ENCODE data around the gene TRIM66. TPM values are rescaled to one million over a fixed set of nuclear protein-coding genes. Genes with fewer than 3 reads are reported as not detected.

Gene TRIM66
- total and polyA plus RNA-seq, 2 donors (not counting 3 experiments of a cell fraction or from before 2014, with no cell fraction given) = 5.5 to 11.7 TPM

DNA sequence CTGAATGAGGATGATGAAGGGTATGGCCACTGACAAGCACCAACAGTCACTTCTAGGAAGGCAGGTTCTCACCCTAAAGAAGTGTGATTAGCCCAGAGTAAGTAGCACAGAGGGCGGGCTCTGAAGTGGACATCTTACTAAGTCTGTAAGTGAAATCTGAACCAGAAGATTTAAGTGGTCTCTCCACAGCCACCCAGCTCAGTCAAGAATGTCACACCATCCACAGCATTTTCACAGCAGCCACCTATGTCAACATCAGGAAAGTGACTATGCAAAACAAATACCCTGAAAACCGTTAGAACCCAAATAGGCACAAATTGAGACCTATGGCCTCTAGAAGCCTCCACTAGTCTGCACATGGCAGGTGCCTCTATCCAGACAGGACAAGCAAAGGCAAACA lies 65.4 kb downstream of the TRIM66 start:
- H3K9ac ChIP-seq (replicated peaks; ENCODE audit: extremely low read depth, insufficient read depth, low read length) = no peak overlapping the region
- BruUV-seq (replicated peaks) = no TSS peak
- CTCF ChIA-PET = interaction anchor here (1.0 to 1.4 kb wide), 2 partner anchors 10 to 22 kb away, joined by 3 read pairs; no protein-coding TSS in a partner anchor

More for the DNA sequence above, 65.4 kb downstream of the TRIM66 start:
- dilution Hi-C loops (cut with MboI; ENCODE audit: extremely low pct_ligation_motif_present, low sequenced_read_pairs) = no loop called here
- H3K36me3 ChIP-seq (ENCODE audit: control insufficient read depth in 2 of 2, extremely low read depth in 1 of 2, insufficient read depth in 2 of 2, low read length in 2 of 2) = peaks cover 0 to 1% of the 10 kb centered on the region in 2 experiments
- TF ChIP-seq GATA2 (IDR thresholded peaks at IDR 0.05; ENCODE audit: insufficient read depth, insufficient read length, low read depth, low read length) (no peak), POLR2A (IDR thresholded peaks at IDR 0.05; ENCODE audit: low read depth, low read length) (no peak), POLR2AphosphoS5 (IDR thresholded peaks at IDR 0.05; ENCODE audit: insufficient read depth, low read depth, low read length) (no peak), MYC (IDR thresholded peaks at IDR 0.05; ENCODE audit: low read depth, low read length) (no peak), JUN (IDR thresholded peaks at IDR 0.05; ENCODE audit: borderline replicate concordance, insufficient read depth, insufficient read length, low read depth) (no peak), FOS (IDR thresholded peaks at IDR 0.05; ENCODE audit: borderline replicate concordance, insufficient read depth, low read length) (no peak), EZH2 (IDR thresholded peaks at IDR 0.05; ENCODE audit: borderline replicate concordance, low read depth, low read length, severe bottlenecking) (no peak)
- TF ChIP-seq, protein P1, sequence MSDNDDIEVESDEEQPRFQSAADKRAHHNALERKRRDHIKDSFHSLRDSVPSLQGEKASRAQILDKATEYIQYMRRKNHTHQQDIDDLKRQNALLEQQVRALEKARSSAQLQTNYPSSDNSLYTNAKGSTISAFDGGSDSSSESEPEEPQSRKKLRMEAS (IDR thresholded peaks at IDR 0.05; ENCODE audit: insufficient read depth, insufficient read length) = no peak
- TF ChIP-seq, protein P2, sequence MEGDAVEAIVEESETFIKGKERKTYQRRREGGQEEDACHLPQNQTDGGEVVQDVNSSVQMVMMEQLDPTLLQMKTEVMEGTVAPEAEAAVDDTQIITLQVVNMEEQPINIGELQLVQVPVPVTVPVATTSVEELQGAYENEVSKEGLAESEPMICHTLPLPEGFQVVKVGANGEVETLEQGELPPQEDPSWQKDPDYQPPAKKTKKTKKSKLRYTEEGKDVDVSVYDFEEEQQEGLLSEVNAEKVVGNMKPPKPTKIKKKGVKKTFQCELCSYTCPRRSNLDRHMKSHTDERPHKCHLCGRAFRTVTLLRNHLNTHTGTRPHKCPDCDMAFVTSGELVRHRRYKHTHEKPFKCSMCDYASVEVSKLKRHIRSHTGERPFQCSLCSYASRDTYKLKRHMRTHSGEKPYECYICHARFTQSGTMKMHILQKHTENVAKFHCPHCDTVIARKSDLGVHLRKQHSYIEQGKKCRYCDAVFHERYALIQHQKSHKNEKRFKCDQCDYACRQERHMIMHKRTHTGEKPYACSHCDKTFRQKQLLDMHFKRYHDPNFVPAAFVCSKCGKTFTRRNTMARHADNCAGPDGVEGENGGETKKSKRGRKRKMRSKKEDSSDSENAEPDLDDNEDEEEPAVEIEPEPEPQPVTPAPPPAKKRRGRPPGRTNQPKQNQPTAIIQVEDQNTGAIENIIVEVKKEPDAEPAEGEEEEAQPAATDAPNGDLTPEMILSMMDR (IDR thresholded peaks at IDR 0.05; ENCODE audit: extremely low read depth in 1 of 2, insufficient read depth in 1 of 2, low read depth in 1 of 2, low read length in 2 of 2) = no peak
- no peak for DNase-seq (ENCODE audit: low read depth, low spot score)
- peaks cover 12% of the 10 kb centered on the region for H3K4me1 ChIP-seq (ENCODE audit: control insufficient read depth, extremely low read depth, insufficient read depth, low read length)
- H3K9me3 ChIP-seq (replicated peaks; ENCODE audit: control insufficient read depth, insufficient read depth, low read length) = no peaks in the 10 kb centered on the region
- H3K4me2 ChIP-seq (ENCODE audit: insufficient read depth, low read length) = no peak overlapping the region
- no peak overlapping the region for H2AFZ ChIP-seq (ENCODE audit: low read depth, low read length)
- intact Hi-C loops (cut with micrococcal nuclease) = no loop called here
- H3K4me3 ChIP-seq (replicated peaks in 1 of 3; ENCODE audit: insufficient read depth in 1 of 3, low read depth in 1 of 3, low read length in 3 of 3) = no peak overlapping the region
- H3K79me2 ChIP-seq (ENCODE audit: control insufficient read depth, insufficient read depth, low read length) = no peaks in the 10 kb centered on the region
- H3K27ac ChIP-seq (ENCODE audit: insufficient read depth, low read depth, low read length) = no peak overlapping the region
- no peak for FAIRE-seq
- no peaks in the 10 kb centered on the region for H3K27me3 ChIP-seq (ENCODE audit: control insufficient read depth in 2 of 2, insufficient read depth in 2 of 2, low read length in 2 of 2)
- H4K20me1 ChIP-seq (replicated peaks; ENCODE audit: control insufficient read depth, extremely low read depth, insufficient read depth, low read length) = no peaks in the 10 kb centered on the region
- POLR2A ChIA-PET = no interaction called here
- H3K9me1 ChIP-seq (replicated peaks; ENCODE audit: control insufficient read depth, extremely low read depth, insufficient read depth, low read length) = no peaks in the 10 kb centered on the region

Measured in endothelial cell of umbilical vein (primary cell).